Mesothelial cell of epicardium (in vitro differentiated cells): ENCODE data around the gene PUS1. TPM values are rescaled to one million over a fixed set of nuclear protein-coding genes. Genes with fewer than 3 reads are reported as not detected.
A peak's percentile ranks its signal among the peaks of the same experiment; 100 is the strongest.

ENCODE experiments used
- DNase-seq, 2 experiments: peaks; one replicate each; pipeline ENCODE4 v3.0.0; 2021; ENCODE audit warnings: low spot score in 2 of 2; ENCODE audit not compliant: unreplicated experiment in 2 of 2
- H3K27ac Mint-ChIP-seq: 2 replicates; pipeline ENCODE4 v1.8.0; 2021; ENCODE audit warnings: mixed read lengths
- H3K27me3 Mint-ChIP-seq: 2 replicates; pipeline ENCODE4 v1.8.0; 2021; ENCODE audit warnings: low read depth, mixed read lengths
- H3K36me3 Mint-ChIP-seq: 2 replicates; pipeline ENCODE4 v1.8.0; 2021; ENCODE audit warnings: mixed read lengths
- H3K4me1 Mint-ChIP-seq: 2 replicates; pipeline ENCODE4 v1.8.0; 2021; ENCODE audit warnings: mixed read lengths
- H3K4me3 Mint-ChIP-seq: 2 replicates; pipeline ENCODE4 v1.8.0; 2021; ENCODE audit warnings: mild to moderate bottlenecking, moderate library complexity, mixed read lengths
- H3K9me3 Mint-ChIP-seq: 2 replicates; pipeline ENCODE4 v1.8.0; 2021; ENCODE audit warnings: mixed read lengths
- total RNA-seq: library from RNA; stranded (reverse); gene quantifications from 3 replicates; pipeline ENCODE4 v1.2.1, GENCODE V29; 2021
- TF ChIP-seq, protein P1 (sequence below): fragments of 200-600 bp; sonication (generic); IDR thresholded peaks from one replicate; pipeline ENCODE4 v1.5.0; 2021; ENCODE audit warnings: antibody characterized with exemption; ENCODE audit not compliant: unreplicated experiment

Gene PUS1
- total RNA-seq, 1 donor from 2014 or later: 27.4 TPM

DNA sequence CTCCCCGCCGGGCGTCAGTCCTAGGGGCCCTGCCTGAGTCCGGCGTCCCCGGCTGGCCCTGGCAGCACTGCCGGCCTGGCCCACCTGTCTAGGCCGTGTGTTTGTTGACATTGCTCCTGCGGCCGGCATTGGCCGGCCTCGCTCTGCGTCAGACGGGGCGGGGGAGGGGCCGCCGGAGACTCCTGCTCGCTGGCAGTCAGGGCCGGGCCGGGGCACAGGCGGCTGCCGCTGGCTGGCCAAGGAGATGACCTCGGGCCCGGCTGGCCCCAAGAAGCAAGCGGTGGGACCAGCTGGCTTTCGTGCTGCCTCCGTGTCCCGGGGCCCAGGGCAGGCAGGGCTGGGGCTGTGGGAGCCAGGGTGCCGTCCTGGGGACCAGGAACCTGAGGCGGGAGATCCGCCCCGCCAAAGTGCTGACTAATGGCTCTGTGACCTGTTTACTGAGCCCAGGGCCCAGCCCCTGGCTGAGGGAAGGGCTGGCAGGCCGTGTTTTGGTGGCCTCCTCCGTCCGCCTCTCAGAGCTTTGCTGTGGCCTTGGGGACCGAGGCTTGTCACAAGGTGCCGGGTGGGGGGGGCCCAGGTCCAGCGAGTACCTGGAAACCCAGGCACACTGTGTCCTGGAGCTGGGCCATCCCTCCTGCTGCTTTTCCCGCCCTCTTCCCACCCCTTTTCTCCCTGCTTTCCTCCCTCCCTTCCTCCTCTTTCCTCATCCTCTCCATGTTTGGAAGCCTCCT, 32.8 kb upstream of the PUS1 start:
- H3K9me3 Mint-ChIP-seq: no peaks in the 10 kb centered on the region
- peaks cover 5% of the 10 kb centered on the region for H3K4me1 Mint-ChIP-seq
- TF ChIP-seq, protein P1, sequence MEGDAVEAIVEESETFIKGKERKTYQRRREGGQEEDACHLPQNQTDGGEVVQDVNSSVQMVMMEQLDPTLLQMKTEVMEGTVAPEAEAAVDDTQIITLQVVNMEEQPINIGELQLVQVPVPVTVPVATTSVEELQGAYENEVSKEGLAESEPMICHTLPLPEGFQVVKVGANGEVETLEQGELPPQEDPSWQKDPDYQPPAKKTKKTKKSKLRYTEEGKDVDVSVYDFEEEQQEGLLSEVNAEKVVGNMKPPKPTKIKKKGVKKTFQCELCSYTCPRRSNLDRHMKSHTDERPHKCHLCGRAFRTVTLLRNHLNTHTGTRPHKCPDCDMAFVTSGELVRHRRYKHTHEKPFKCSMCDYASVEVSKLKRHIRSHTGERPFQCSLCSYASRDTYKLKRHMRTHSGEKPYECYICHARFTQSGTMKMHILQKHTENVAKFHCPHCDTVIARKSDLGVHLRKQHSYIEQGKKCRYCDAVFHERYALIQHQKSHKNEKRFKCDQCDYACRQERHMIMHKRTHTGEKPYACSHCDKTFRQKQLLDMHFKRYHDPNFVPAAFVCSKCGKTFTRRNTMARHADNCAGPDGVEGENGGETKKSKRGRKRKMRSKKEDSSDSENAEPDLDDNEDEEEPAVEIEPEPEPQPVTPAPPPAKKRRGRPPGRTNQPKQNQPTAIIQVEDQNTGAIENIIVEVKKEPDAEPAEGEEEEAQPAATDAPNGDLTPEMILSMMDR: no peak
- peak in 1 of 2 experiments; percentile 78 for DNase-seq
- H3K4me3 Mint-ChIP-seq: peak overlapping the region; percentile 81
- no peaks in the 10 kb centered on the region for H3K36me3 Mint-ChIP-seq
- no peak overlapping the region for H3K27ac Mint-ChIP-seq
- H3K27me3 Mint-ChIP-seq: no peaks in the 10 kb centered on the region

DNA sequence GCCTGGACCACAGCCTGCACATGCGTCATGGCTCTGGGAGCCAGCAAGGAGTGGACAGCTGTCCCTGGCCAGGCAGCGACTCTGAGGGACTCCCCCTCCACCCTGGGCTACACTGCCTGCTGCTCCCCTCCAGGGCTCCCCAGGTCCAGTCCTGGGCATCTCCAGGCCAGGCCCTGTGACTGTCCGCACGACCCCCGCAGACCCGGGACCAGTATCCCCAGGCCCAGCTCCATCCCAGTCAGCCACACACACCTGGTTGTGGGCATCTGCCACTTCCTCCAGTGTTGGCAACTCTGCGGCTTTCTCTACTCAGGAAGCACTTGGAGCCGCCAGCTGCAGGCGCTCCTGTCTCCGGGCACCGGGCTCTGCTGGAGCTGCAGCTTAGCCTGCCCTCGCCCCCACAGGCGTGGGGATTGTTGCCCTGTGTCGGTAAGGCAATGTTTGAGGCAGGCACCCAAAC, 32.2 kb upstream of the PUS1 start:
- no peak for DNase-seq
- Mint-ChIP-seq H3K27me3 (no peaks in the 10 kb centered on the region), H3K27ac (no peak overlapping the region), H3K4me3 (peak overlapping the region; percentile 81), H3K36me3 (no peaks in the 10 kb centered on the region), H3K4me1 (peaks cover 5% of the 10 kb centered on the region), H3K9me3 (no peaks in the 10 kb centered on the region)
- TF ChIP-seq, protein P1: no peak

DNA sequence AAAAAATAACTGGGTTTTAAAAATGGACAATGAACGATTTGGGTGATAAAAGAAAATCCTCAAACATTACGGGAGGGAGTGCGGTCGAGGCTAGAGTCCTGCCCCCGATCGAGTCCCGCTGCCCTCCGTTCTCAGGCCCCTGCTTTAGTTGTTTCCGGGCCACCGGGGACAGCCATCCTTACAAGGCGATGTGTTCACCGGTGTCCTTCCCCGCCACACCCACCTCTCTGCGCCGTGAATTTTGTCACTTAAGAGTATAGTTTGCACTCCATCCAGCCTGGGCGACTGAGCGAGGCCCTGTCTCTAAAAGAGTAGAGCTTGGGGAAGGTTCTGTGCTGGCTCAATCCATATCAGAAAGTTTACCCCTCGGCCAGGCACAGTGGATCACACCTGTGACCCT, 31.8 kb upstream of the PUS1 start:
- DNase-seq: no peak
- H3K4me3 Mint-ChIP-seq: peak overlapping the region; percentile 81
- no peaks in the 10 kb centered on the region for H3K36me3 Mint-ChIP-seq
- H3K27ac Mint-ChIP-seq: no peak overlapping the region
- TF ChIP-seq, protein P1: no peak
- H3K27me3 Mint-ChIP-seq: no peaks in the 10 kb centered on the region
- H3K9me3 Mint-ChIP-seq: no peaks in the 10 kb centered on the region
- peaks cover 5% of the 10 kb centered on the region for H3K4me1 Mint-ChIP-seq

DNA sequence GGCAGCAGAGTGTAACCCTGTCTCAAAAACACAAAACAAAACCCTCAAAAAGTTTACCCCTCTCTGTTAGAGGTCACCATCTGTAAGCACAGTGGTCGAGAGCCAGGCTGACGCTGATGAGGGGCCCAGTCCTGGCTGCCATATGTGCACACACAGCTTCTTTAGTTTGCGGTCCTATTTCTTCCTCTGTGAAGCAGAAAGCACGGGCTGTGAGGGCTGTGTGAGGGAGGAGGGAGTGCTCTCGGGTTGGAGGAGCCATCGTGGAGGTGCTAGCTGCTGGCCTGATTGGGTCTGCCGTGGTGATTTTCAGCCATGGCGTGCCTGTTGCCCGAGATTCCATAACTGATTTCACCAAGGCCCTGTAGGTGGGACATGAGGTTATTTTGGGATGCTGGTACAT, 31.2 kb upstream of the PUS1 start:
- H3K27me3 Mint-ChIP-seq: no peaks in the 10 kb centered on the region
- TF ChIP-seq, protein P1: no peak
- H3K4me1 Mint-ChIP-seq: peaks cover 5% of the 10 kb centered on the region
- no peak overlapping the region for H3K27ac Mint-ChIP-seq
- H3K4me3 Mint-ChIP-seq: peak overlapping the region; percentile 81
- no peaks in the 10 kb centered on the region for H3K36me3 Mint-ChIP-seq
- no peak for DNase-seq
- H3K9me3 Mint-ChIP-seq: no peaks in the 10 kb centered on the region

GRCh38 chr12:131900397-131900796, 28.7 kb upstream of the PUS1 start:
- H3K4me3 Mint-ChIP-seq: no peak overlapping the region
- no peak overlapping the region for H3K27ac Mint-ChIP-seq
- TF ChIP-seq, protein P1: no peak
- no peaks in the 10 kb centered on the region for H3K27me3 Mint-ChIP-seq
- DNase-seq: no peak
- no peaks in the 10 kb centered on the region for H3K9me3 Mint-ChIP-seq
- peaks cover 4% of the 10 kb centered on the region for H3K4me1 Mint-ChIP-seq
- no peaks in the 10 kb centered on the region for H3K36me3 Mint-ChIP-seq
